Stimulated activated CD4-positive, alpha-beta T cell treated with anti-CD3 and anti-CD28 coated beads, Interleukin-4, amount 100 ng/mL, for 1 hour (primary cell): Measurements from ENCODE around the gene ZBTB24.
"Not testable (repeated sequence)": the region's sequence is repeated elsewhere in the genome, so short reads cannot be mapped to it uniquely, and the experiment has no call there.

Source experiments
- DNase-seq: peaks from one replicate; pipeline ENCODE4 v3.0.0-alpha.2; 2020

The ZBTB24 gene

DNA sequence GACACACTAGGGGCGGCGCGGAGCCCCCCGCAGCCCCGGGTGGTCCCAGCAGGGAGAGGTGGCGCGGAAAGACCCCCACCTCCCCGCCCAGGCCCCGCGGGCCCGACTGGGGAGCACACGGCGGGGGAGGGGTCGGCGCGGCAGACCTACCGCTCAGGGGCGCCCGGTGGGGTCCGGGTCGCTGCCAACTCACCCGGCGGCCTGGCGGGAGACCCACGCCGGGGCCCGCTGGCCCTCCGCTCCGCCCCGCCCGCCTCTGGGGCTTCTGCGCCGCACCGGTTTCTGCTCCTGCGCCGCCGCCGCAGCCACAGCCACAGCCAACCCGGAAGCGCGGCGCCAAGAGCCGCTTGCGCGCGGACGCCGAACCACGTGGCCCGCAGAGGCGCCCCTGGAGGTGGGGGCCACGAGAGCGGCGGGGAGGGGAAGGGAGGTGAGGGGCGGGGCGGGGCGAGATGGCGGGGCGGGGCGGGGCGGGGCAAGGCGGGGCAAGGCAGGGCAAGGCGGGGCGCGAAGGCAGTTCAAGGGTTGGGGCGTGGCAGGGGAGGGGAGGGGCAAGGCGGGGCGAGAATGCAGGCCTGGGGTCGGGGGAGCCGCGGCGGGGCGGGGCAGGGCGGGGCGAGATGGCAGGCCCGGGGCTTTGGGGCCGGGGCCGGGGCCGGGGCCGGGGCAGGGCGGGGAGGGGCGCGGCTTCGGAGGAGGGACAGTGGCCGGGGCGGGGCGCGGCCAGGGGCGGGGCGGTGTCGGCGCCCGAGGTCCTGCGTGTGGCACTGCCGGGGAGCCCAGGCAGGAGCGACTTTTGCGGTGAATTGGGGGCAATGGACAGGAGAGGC, at the start of gene ZBTB24:
Gene ZBTB24, minus strand, starts transcription at position 315 of the 830 bp plus-strand sequence. CDS start 1,193 bp downstream, outside the sequence.
- peak; percentile 88 for DNase-seq

DNA sequence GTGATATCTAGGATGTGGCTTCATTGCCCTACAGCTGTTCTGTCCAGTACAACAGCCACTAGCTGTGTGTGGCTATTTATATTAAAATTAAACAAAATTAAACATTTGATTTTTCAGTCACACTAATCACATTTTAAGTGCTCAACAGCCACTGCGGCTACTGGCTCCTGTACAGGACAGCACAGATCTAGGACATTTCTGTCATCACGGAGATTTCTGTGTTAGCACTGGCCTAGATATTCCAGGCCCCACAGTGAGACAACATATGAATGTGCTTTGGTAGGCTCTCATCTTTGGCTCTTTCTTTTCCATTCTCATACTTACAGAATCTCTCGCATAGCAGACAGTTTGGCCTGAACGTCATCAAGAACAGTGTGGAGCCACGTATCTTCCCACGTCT, 48.4 kb upstream of the ZBTB24 start:
- DNase-seq: no peak

GRCh38 chr6:109527989-109528388, 45.0 kb upstream of the ZBTB24 start:
- DNase-seq: no peak

- peak; percentile 19 for DNase-seq
Measured at GRCh38 chr6:109526905-109527628, 44.0 kb upstream of the ZBTB24 start.

DNA sequence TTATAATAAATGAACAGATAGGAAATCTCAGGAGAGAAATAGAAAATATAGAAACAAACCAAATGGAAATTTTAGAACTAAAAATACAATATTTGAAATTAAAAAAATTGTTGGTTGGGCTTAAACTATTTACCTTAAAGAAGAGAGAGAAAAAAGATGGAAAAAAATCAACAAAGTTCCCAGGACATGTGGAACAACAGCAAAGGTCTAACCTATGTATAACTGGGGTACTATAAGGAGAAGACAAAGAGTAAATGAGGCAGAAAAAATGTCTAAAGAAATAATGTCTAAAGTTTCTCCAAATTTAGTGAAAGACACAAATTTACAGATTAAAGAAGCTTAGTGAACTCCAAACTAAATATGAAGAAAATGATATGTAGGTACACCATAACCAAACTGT, 41.1 kb upstream of the ZBTB24 start:
- no peak for DNase-seq

GRCh38 chr6:109523478-109523877, 40.5 kb upstream of the ZBTB24 start:
- DNase-seq: no peak

DNA sequence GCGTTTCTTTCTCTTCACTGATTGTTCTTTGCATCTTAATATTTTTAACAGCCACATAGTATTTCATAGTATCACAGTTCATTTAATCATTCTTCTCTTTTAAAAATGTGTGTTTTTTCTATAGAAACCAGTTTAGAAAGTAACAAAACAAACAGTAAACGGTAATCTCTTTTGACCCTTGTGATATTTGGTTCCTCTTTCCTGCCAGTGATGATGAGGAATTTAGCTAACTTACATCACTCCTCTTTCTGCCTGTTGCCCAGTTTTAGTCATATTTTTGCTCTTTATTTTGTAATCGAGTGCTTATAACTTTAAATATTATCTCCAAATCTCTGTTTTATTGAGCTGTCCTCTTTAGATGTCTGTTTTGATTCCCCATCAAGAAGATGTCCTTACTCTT, 38.1 kb upstream of the ZBTB24 start:
- no peak for DNase-seq

GRCh38 chr6:109519647-109520046, 36.6 kb upstream of the ZBTB24 start:
- not testable (repeated sequence) for DNase-seq

DNA sequence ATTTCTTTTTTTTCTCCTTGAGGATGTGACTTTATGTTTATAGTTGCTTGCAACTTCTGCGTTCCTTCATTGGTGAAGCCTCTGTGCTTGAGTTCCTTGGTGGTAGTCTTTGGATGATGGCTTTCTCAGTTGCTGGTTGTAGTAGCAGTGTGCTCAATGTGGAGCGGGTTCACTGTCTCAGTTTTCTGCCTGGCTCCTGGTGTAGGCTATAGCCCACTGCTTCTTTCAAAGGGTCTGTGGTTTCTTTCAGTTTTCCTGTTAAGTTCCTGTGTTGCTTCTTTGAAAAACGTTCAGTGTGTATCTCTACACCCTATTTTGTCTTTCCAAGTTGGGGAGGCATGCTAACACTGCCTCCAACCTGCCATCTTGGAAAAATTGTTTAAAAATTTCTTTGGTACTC, 33.9 kb upstream of the ZBTB24 start:
- DNase-seq: no peak

DNA sequence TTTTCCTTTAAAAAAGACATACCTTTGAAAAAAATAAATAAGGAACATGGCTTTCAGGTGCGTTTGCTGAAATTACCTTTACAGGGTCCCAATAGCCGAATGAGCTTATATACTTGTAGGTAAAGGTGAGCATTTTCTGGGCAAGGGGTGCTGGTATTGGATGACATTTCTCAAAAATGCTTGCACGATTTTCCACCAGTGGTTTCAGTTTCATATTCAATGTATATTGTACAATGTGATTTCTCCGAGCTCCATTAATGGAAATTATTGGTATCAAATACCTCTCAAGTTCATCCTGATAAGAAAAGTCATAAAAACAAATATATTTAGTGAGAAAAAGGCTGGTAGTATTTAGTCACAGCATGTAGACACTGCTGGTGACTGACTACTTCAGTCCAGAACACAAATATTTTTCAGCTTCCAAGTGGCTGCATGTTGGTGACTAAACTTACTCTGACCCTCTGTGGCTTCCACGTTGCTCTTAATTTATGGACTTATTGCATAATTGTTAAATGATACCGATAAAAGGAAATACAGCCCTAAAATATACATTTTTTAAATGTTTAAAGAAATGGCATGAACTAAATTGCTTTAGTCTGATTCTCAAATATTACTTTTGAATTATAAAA, 32.9 kb upstream of the ZBTB24 start:
- no peak for DNase-seq

GRCh38 chr6:109514946-109515345, 31.9 kb upstream of the ZBTB24 start:
- DNase-seq: no peak

- DNase-seq: no peak
Measured at GRCh38 chr6:109513571-109514071, 30.6 kb upstream of the ZBTB24 start.

DNA sequence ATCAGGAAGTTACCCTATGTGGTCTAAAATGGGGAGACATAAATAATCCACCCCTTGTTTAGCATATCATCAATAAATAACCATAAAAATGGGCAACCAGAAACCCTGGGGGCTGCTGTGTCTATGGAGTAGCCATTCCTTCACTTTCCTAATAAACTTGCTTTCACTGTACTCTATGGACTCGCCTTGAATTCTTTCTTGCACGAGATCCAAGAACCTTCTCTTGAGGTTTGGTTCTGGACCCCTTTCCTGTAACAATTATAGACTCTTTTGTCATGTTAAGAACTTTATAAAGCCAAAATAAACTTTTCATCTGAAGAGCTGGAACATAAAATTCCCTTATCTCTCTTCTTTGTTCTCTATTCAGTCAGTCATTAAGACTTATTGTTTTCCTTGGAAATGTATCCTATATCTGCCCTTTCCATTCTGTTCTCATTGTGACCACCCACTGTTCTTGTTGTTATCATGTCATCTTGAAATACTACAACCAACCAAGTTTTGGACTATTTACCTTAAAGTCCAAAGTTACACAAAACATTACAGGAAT, 29.3 kb upstream of the ZBTB24 start:
- no peak for DNase-seq

- no peak for DNase-seq
Measured at GRCh38 chr6:109511832-109512231, 28.8 kb upstream of the ZBTB24 start.

DNA sequence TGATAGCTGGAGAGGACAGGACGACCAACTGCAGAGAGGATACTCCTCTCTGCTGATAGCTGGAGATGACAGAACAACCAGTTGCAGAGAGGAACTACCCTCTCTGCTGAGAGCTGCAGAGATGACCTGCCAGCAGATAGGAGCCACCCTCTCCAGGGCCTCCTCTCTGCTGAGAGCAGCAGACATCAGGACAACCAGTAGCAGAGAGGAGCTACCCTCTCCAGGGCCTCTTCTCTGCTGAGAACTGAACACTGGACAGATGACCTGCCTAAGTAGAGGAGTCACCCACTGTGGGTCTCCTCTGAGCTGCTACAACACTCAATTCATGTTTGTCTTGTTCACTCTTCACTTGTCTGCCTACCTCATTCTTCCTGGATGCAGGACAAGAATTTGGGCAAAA, 27.3 kb upstream of the ZBTB24 start:
- DNase-seq: no peak

DNA sequence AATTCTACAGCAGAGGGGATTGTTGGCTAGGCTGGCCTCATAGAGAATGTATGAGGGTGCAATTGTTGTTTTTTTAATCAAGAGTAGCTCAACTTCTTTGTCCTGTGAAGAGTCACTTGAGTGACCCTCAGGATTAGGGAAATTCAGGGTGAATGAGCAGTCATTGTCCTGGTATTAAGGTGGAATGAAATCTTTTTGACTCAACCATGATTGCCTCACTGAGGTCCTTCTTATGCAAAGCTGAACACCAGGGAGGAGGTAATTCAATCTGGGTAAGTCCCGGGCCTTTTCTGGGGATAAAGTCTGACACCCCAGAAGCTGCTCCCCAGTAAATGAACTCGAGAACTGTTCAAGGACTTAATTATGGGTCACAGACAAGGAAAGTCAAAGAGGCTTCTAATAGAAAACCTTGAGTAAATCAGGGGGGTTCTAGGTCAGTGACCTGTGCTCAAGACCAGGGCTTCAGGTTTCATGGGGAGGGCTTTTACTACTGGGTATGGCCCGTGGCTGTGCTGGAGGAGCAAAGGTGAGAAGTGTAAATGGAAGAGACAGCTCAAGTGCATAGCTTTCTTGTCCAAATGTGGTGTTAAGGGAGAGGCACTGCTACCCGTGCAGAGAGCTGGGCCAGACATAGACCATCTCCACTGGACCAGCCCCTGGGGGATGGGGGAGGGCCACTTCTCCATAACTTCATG, 25.3 kb upstream of the ZBTB24 start:
- DNase-seq: no peak

DNA sequence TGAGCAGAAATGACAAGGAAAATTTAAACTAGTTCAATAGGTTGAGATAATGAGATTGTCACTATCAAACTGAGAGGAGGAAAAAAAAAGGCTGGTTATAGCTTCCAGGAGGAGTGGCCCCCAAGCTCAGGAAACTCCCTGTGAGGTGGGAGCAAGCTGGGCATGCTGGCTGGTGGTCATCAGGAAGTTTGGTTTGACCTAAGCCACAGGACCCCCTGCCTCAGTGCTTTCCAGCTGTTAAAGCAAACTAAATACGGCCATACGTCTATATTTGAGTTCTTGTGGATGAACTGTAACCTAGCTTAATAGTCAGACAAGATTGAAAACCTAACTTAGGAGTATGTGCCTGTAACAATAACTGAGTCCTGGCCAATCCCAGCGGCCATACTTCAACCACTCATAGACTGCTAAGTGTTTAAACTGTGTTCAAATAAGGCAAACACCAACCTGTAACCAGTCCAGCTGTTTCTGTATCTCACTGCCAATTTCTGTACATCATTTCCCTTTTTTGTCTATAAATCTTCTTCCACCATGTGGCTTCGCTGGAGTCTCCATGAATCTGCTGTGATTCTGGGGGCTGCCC, 24.6 kb upstream of the ZBTB24 start:
- DNase-seq: no peak

DNA sequence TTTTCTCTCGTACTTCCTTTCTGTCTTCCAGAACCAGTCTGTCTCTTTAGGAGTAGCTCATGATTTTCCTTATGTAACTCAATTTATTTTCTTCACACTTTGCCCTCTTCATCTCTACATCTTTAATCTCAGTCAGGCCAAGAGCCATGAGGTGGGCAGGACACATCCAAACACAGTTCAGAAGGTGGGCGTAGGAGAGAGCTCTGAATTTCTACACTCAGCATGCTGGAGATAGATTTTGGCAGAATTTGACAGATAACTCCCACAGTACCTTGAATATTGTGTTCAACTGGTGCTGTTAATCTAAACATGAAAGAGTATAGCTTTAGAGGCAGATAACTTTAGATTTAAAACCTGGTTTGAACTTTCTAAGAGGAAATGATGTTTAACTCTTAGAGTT, 23.8 kb upstream of the ZBTB24 start:
- DNase-seq: no peak

DNA sequence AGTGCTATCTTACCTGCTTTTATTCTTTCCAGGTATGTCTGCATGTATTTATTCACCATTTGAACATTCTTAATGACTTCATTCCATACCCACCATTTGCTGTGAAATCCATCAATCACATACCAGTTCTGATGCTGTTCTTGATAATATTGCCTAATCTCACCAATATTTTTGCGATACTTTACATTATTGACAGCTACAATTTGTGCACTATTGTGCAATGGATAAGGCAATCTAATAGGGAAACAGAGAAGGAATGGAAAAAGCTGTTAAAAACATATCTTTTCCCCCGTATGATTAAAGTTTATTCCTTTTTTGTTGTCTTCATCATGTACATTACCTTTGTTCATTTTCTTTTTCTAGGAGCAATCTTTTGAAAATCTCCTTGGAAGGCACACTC, 23.3 kb upstream of the ZBTB24 start:
- no peak for DNase-seq

- no peak for DNase-seq
Measured at GRCh38 chr6:109503327-109504224, 20.6 kb upstream of the ZBTB24 start.

GRCh38 chr6:109498936-109499335, 15.9 kb upstream of the ZBTB24 start:
- no peak for DNase-seq
